ENCODE data around the gene OTUD5.
"Not testable (repeated sequence)": the region's sequence is repeated elsewhere in the genome, so short reads cannot be mapped to it uniquely, and the experiment has no call there.

Gene OTUD5

GRCh38 chrX:48910926-48911411 lies 46.4 kb downstream of the OTUD5 start:
- peak; percentile 37 for DNase-seq

DNA sequence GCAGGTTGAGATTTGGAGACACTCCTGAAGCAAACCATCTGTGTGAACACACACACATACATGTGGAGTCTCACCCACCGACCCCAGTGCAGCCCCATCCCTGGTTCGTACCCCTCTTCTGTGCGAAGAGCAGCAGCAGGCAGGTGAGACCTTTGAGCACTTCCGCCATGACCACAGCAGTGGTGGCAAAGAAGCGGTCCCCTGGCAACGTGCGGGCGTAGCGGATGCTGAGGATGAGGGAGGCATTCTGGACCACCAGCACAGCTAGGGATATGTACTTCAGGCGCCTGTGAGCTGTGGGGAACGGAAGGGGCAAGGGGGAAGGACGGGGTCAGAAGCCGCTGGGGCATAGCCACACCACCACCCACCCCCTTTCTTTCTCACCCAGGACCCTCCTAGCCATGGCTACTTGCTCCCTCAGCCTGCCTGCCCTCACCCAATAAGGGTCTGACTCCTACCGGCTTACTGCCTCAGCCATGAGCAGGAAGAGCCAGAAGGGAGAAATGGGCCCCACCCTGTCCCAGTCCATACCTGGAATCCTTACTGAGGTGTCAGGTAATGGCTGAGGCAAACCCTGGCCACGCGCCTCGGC lies 47.6 kb downstream of the OTUD5 start:
- no peak for DNase-seq

DNA sequence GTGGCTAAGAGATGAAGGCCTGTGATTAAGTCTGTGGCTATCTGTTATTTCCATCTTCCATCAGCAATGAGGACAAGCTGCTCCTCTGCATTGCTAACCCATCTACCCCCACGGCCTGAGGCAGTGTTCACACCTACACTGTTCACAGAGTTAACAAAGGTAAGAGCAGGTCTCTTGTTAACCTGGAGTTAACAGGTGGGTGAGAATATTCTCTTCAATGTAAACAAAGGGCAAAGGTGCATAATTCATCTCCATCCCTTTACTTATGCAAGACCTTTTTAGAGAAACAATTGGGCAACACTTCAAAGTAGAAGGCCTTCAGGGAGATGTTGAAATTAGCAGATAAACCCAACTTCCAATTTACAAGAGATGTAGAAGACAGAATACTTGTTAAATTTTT lies 48.8 kb downstream of the OTUD5 start:
- DNase-seq = no peak

GRCh38 chrX:48905090-48905790 lies 52.2 kb downstream of the OTUD5 start:
- no peak for DNase-seq

GRCh38 chrX:48904626-48905025 lies 52.8 kb downstream of the OTUD5 start:
- DNase-seq = no peak

- DNase-seq = no peak
Observed at GRCh38 chrX:48904180-48904579, 53.2 kb downstream of the OTUD5 start.

DNA sequence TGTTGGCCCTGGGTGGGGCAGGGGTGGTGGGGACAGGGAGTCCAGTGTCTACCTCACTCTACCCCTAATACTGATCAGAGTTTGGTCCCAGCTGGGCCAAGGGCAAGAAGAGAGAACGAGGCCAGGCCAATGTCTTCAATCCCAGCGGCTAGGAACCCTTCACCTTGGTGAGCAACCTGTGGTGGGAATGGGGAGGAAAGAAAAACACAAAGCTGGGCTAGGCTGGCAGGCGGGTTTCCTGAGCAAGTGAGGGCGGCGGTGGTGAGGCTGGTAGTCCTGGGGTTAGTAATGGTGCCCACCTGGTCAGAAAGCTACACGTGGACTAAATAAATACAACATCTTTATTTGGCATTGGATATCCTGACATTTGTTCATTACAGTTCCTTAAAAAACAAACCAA lies 54.1 kb downstream of the OTUD5 start:
- no peak for DNase-seq

DNA sequence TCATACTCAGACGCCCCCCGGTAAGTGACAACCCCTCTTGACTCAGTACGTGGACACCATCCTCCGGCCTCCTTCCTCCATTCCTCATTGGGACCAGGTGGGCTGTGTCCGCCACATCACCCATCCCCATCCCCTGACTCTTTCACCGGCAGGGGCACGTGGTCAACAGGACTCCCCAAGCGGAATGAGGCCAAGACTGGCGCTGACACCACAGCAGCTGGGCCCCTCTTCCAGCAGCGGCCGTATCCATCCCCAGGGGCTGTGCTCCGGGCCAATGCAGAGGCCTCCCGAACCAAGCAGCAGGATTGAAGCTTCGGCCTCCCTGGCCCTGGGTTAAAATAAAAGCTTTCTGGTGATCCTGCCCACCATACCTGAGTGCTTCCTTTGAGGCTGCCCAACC lies 54.6 kb downstream of the OTUD5 start:
- DNase-seq = no peak

- no peak for DNase-seq
Observed at GRCh38 chrX:48902135-48902534, 55.3 kb downstream of the OTUD5 start.

DNA sequence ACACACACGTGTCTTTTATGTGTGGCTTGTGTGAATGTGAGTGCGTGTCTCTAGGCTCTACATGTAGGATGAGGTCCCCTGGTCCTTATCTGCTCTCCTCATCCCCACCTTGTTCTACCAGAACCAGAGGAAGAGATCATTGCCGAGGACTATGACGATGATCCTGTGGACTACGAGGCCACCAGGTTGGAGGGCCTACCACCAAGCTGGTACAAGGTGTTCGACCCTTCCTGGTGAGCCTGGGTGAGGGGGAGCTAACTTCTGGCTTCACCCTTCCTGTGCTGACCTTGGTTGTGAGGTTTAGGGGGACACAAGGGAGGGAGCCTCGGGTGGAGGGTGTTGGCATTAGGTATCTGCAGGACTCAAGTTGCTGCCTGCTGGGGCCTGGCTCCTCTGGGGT lies 56.3 kb downstream of the OTUD5 start:
- DNase-seq = no peak

- no peak for DNase-seq
Observed at GRCh38 chrX:48899078-48899410, 58.4 kb downstream of the OTUD5 start.

DNA sequence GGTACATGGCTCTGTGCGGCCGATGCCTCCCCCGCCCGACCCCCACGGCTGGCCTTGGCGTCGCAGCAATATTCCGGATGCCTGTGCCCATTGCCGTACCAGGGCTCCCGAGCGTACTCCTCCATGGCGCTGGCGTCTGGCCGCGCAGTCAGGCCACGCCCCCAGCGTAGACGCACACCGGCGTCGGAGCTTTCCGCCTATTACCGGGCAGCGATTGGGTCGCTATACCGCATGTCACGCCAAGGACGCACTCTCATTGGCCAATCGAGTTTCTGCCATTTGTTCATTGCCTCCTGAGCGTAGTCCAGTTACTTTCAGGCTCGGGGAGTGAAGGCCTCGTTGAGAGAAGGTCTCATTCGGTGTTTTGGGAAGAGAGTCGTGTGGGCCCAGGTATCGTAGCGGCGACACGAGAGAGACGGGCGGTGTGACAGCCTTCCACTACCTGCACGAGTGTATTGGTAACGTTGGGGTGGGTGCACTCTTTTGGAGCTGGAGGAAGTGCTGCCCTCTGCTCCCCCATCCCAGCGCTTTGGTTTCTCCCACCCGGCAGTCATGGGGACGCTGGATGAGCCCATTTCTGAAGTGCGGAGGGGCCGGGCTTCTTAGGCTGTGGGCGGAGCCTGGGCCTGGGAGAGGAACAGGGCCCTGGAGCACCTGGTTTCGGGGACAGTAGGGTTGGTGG lies 59.6 kb downstream of the OTUD5 start, which contains the start of the genes PQBP1 and TIMM17B:
PQBP1 (plus strand) TSS at position 306 of the 682 bp plus-strand sequence. CDS start 580 bp downstream, outside the sequence.
TIMM17B (minus strand) TSS at position 144 of the 682 bp plus-strand sequence; CDS start at position 125, 19 bp downstream.
- DNase-seq = peak; percentile 96

DNA sequence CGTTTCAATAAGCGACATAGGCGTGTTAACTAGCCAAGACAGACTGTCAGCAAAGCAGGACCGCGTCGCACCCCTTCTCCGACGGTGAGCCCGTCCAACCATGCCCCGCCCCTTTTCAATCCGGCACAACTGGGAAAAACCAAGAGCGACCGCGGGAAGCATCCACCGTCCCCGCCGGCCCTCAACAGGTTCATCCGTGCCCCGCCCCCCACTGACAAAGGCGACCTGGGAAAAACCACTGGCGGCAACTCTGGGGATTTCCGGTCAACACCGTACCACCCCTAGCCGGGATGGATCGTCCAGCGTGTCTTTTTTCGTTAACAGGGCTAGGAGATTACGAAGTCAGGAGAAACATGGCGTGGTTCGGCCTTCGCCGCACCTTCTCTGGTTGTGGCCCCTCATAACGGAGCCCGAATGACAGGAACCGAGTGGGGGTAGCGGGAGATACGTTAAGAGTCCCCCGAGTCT lies 60.2 kb downstream of the OTUD5 start:
- peak; percentile 73 for DNase-seq

GRCh38 chrX:48896611-48897011 lies 60.8 kb downstream of the OTUD5 start:
- DNase-seq = peak; percentile 19

GRCh38 chrX:48894891-48895290 lies 62.5 kb downstream of the OTUD5 start:
- no peak for DNase-seq

DNA sequence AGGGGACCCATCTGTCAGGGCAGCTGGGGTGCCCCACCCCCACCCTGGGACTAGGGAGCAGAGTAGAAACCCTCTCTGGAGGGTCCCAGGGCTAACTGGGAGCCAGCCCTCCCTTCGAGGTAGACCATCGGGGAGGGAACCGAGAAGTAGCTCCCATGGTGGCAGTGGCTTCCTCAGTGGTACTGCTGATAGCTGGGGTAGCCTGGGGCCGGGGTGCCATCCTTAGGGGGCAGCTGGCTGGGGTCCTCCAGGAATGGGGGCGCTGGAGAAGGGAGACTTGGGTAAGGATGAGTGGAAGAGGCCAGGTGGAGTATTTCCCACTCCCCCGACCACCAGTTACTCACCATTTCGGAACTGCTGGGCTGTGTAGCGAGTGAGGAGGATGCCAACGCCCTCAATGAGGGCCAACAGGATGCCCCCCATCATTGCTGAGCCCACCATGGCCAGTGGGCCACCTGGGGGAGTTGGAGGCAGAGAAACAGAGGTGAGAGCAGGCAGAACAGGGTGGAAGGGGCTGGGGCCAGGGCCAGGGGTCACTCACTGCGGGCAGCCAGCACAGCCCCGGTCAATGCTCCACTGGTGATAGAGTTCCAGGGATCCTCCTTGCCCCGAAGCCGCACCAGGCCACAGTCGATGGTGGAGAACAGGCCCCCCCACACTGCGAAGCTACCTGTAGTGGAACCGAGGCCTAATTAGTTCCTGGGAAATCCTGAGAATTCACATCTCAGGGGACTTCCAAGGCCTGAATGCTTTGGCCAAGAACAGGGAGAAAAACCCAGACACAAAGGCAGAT lies 63.7 kb downstream of the OTUD5 start:
- DNase-seq = no peak

- no peak for DNase-seq
Observed at GRCh38 chrX:48892896-48893295, 64.5 kb downstream of the OTUD5 start.

DNA sequence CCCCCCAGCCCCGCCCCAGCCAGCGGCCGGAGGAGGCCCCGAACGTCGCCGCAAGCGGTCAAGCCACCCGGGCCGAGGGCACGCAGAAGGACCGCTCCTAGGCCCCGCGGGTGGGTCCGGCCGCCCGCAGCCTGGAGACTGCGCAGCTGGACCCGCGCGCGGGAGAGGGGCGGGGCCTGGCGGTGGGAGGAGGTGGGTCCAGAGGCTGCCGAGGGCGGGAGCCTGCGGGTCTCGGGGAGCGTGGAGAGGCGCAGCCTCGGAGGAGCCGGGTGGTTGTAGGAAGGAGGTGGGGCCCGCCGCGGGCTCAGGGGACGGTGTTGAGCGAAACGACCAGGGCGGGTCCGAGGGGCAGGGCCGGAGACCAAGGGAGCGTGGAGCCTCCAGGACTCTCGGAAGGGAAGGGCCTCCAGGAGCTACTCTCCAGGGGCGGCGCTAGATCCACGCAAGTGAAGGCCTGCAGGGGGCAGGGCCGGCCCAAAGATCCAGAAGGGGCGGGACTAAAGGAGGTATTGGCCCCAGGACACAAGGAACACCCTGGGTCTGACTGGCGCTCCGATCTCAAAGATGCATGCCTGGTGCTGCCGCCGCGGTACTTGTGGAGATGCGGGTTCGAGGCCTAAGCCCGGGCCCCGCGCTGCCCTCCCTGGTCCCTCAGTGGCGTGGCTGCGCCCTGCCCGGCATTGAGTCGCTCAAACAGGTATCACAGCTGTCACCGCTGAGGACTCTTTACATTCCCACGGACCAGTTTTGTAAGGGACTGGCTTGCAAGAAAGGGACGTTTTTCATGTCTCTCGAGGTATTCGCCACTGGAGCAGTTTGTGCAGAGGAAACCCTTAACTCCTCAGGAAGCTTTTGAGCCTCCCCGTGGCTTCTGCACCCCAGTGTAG lies 65.8 kb downstream of the OTUD5 start:
- peak; percentile 84 for DNase-seq

- DNase-seq = no peak
Observed at GRCh38 chrX:48890934-48891401, 66.4 kb downstream of the OTUD5 start.

GRCh38 chrX:48890296-48890925 lies 67.0 kb downstream of the OTUD5 start:
- DNase-seq = no peak

- DNase-seq = not testable (repeated sequence)
Observed at GRCh38 chrX:48886586-48886985, 70.8 kb downstream of the OTUD5 start.
